Astrocyte (in vitro differentiated cells and primary cell): Measurements from ENCODE around the gene CSNK1A1L.

ENCODE experiments used
- EZH2 ChIP-seq: IDR thresholded peaks from 2 replicates; pipeline ENCODE4 v1.6.1; 2012; ENCODE audit warnings: mild to moderate bottlenecking, low read length, inconsistent platforms; ENCODE audit not compliant: insufficient read depth
- TF ChIP-seq, protein P1 (sequence below): IDR thresholded peaks from 2 replicates; pipeline ENCODE4 v1.5.1; 2011; ENCODE audit warnings: low read depth, mild to moderate bottlenecking, inconsistent platforms, low read length, moderate library complexity; ENCODE audit not compliant: insufficient read depth

DNA sequence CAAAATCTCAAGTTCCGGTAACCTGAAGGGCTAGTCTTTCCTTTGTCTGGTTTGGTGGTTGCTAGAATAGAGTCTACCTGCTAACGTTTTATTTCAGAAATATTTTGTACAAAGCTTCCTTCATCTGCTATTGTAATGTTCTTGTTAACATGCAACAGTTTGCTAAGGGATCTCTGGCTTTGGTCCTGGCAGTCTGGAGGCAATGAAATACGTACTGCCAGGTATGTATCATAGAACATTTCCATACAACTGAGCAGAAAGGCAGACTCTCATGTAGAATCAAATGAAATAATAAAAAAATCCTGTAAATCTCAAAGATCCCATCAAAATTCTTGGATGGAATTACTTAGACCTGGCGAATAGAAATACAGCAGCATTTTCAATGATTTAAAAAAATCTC is 8.8 kb upstream of the CSNK1A1L start:
- TF ChIP-seq, protein P1, sequence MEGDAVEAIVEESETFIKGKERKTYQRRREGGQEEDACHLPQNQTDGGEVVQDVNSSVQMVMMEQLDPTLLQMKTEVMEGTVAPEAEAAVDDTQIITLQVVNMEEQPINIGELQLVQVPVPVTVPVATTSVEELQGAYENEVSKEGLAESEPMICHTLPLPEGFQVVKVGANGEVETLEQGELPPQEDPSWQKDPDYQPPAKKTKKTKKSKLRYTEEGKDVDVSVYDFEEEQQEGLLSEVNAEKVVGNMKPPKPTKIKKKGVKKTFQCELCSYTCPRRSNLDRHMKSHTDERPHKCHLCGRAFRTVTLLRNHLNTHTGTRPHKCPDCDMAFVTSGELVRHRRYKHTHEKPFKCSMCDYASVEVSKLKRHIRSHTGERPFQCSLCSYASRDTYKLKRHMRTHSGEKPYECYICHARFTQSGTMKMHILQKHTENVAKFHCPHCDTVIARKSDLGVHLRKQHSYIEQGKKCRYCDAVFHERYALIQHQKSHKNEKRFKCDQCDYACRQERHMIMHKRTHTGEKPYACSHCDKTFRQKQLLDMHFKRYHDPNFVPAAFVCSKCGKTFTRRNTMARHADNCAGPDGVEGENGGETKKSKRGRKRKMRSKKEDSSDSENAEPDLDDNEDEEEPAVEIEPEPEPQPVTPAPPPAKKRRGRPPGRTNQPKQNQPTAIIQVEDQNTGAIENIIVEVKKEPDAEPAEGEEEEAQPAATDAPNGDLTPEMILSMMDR, result no peak
- no peak for TF ChIP-seq EZH2
